ENCODE data around the gene FXYD4.
"Not testable (repeated sequence)": the region's sequence is repeated elsewhere in the genome, so short reads cannot be mapped to it uniquely, and the experiment has no call there.

The FXYD4 gene

GRCh38 chr10:43374194-43374593 is 2.8 kb downstream of the FXYD4 start:
- no peak for DNase-seq (ENCODE audit: extremely low read depth in 1 of 2, low read depth in 1 of 2)

- DNase-seq (ENCODE audit: extremely low read depth in 1 of 2, low read depth in 1 of 2) = no peak
Observed at GRCh38 chr10:43375401-43376020, 4.1 kb downstream of the FXYD4 start.

DNA sequence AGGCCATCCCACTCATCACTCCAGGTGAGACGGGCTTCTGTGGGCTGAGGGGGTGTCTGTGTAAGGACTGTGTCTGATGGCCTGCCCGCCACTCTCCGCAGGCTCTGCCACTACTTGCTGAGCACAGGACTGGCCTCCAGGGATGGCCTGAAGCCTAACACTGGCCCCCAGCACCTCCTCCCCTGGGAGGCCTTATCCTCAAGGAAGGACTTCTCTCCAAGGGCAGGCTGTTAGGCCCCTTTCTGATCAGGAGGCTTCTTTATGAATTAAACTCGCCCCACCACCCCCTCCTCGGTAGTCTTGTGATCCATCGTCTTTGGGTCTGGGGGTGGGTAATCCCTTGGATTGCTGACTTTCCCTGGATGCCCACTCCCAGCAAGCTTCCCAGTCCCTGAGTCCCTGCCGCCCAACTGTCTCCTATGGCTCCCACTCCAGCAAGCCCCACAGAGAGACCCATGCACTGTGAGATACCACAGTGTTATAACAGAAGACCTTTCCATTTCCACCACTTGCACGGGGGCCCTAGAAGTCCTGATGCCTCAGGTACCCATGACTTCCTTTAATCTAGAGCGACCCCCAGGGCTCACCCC is 4.7 kb downstream of the FXYD4 start:
- no peak for DNase-seq (ENCODE audit: extremely low read depth in 1 of 2, low read depth in 1 of 2)

GRCh38 chr10:43376828-43377423 is 5.5 kb downstream of the FXYD4 start:
- no peak for DNase-seq (ENCODE audit: extremely low read depth in 1 of 2, low read depth in 1 of 2)

- DNase-seq (ENCODE audit: extremely low read depth in 1 of 2, low read depth in 1 of 2) = no peak
Observed at GRCh38 chr10:43377424-43377883, 6.0 kb downstream of the FXYD4 start.

GRCh38 chr10:43380610-43381222 is 9.3 kb downstream of the FXYD4 start:
- no peak for DNase-seq (ENCODE audit: extremely low read depth in 1 of 2, low read depth in 1 of 2)

GRCh38 chr10:43383204-43383971 is 12.0 kb downstream of the FXYD4 start:
- no peak for DNase-seq (ENCODE audit: extremely low read depth in 1 of 2, low read depth in 1 of 2)

DNA sequence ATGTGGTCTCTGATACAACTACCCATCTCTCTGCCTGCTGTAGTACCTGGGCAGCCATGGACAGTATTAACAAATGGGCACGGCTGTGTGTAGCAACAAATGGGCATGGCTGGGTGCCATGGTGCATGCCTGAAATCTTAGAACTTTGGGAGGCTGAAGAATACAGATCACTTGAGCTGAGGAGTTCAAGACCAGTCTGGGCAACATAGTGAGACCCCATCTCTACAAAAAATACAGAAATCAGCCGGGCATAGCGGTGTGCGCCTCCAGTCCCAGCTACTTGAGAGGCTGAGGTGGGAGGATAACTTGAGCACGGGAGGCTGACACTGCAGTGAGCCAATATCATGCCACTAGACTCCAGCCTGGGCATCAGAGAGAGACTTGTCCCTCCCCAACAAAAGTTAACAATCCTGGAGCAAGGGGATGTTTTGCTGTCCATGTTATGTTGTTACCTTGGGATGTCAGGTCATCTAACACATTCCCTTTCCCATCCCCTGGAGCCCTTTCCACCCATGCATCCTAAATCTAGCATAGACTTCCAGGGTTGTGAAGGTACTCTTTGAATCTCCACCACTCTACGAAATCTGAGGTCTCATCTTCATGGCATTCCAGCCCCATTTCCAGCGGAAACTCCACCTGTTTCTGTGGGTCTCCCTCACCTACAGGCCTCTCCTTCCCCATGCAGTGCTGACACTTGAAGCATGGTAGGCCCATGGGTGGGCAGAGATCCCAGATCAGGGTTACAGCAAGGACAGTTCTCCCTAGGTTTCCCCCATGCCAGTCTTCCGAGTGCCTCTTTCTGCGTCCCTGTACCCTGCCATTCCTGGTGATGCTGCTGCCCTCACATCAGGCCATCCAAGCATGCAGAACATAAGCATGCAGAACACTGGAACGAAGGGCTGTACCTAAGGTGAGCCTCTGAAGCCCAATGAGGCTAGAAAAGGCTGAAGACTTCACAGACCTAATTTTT is 13.1 kb downstream of the FXYD4 start:
- DNase-seq (ENCODE audit: extremely low read depth in 1 of 2, low read depth in 1 of 2) = no peak

GRCh38 chr10:43385412-43386004 is 14.1 kb downstream of the FXYD4 start:
- no peak for DNase-seq (ENCODE audit: extremely low read depth in 1 of 2, low read depth in 1 of 2)

- no peak for DNase-seq (ENCODE audit: extremely low read depth in 1 of 2, low read depth in 1 of 2)
Observed at GRCh38 chr10:43386549-43386948, 15.1 kb downstream of the FXYD4 start.

DNA sequence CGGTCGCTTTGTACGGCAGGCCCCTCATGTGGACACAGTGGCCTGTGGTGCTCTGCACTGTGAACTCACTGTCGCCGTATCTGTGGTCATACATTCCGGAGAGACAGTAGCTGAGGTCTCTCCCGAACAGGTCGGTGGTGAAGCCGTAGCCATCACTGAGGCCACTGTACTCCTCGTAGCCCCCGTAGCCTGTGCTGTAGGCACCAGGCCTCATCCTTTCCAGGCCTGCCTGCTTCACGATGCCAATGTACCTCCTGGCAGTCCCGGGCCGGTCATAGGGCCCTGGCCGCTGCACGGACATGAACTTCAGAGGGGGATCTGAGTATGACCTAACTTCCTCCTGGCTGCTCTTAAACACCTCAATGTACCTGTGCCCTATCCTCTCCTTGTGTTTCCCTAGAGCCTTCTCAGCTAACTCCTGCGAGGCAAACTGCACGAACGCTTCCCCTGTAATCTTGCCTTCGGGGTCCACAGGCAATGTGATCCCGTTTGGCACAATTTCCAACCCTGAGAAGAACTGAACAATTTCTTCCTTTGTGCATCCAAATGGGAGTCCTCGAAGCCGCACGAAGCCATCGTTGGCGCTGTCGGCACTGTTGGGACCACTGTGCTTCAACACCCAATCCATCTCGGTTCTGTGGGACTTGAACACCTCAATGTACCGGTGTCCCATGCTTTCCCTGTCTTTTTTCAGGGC is 15.7 kb downstream of the FXYD4 start:
- no peak for DNase-seq (ENCODE audit: extremely low read depth in 1 of 2, low read depth in 1 of 2)

DNA sequence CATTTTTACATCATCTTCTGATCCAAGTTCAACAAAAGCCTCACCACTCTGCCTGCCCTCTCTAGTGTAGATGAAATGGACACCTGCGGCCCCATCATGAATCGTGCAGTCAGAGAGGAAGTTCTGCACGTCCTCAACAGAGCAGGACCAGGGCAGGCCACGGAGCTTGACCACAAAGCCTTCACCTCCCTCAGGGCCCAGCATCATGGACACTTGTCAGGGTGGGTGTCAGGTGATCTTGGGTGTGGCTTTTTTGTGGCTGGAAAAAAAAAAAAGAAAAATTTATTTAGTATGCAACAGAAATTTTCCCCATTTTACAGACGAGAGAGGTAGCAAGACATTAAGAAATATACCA is 16.2 kb downstream of the FXYD4 start:
- DNase-seq (ENCODE audit: extremely low read depth in 1 of 2, low read depth in 1 of 2) = no peak

DNA sequence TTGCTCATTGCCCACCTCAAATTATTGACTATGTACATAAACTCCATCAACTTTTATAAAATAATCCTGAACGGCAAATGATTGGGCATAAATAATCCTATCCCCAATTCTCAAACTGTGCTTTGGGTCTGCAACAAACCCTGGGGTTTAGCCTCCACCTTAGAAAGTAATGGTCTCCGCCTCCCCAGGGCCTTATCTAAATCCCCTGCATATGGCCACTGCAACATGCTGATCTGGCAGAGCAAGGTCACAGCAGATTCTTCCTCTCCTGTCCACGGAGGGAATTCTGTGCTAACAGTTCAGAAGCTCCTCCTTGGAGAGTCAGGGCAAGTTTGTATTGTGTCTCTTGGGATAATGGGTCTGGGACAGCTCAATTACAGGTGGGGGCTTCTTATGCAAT is 18.4 kb downstream of the FXYD4 start:
- DNase-seq (ENCODE audit: extremely low read depth in 1 of 2, low read depth in 1 of 2) = no peak

GRCh38 chr10:43390333-43390732 is 18.9 kb downstream of the FXYD4 start:
- DNase-seq (ENCODE audit: extremely low read depth in 1 of 2, low read depth in 1 of 2) = no peak

- DNase-seq (ENCODE audit: extremely low read depth in 1 of 2, low read depth in 1 of 2) = no peak
Observed at GRCh38 chr10:43390759-43391158, 19.3 kb downstream of the FXYD4 start.

GRCh38 chr10:43391496-43391895 is 20.1 kb downstream of the FXYD4 start:
- DNase-seq (ENCODE audit: extremely low read depth in 1 of 2, low read depth in 1 of 2) = no peak

GRCh38 chr10:43392748-43393147 is 21.3 kb downstream of the FXYD4 start:
- no peak for DNase-seq (ENCODE audit: extremely low read depth in 1 of 2, low read depth in 1 of 2)

- DNase-seq (ENCODE audit: extremely low read depth in 1 of 2, low read depth in 1 of 2) = not testable (repeated sequence)
Observed at GRCh38 chr10:43393186-43393585, 21.8 kb downstream of the FXYD4 start.
